Measurements from ENCODE around the gene PHTF2.

DNA sequence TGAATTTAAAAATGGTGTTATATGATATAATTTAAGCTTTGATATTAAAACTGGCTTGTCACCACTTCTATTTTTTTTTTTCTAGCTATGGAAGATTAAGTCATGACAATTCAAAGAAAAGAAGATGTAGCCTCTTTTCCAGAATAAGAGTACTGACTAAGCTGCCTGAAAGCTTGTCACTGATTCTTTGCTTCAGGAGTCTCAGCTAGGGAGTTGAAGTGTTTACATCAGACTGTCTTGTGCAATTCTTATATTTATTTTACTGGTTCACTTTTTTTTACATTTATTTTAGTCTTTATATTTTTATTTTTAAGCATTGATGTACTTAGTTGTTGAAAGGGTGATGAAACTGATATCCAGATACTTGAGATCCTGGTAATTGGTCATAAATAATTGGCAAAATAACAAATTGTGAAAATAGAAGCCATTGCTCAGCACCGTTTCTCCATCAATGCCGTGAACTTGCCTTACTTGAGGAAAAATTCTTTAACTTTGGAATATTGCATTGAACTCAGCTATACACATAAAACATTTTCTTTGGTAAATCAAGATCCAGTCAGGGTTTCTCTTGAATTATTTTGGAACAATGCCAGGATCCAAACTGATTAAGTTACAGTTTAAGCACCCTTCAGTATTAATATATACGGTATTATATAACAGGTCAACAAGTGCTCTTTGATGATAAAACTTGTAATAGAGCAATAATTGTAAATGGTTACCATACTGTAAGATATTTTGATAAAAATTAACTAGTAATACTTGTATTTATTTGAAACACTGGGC is 156.4 kb downstream of the PHTF2 start:
- TF ChIP-seq, protein P1, sequence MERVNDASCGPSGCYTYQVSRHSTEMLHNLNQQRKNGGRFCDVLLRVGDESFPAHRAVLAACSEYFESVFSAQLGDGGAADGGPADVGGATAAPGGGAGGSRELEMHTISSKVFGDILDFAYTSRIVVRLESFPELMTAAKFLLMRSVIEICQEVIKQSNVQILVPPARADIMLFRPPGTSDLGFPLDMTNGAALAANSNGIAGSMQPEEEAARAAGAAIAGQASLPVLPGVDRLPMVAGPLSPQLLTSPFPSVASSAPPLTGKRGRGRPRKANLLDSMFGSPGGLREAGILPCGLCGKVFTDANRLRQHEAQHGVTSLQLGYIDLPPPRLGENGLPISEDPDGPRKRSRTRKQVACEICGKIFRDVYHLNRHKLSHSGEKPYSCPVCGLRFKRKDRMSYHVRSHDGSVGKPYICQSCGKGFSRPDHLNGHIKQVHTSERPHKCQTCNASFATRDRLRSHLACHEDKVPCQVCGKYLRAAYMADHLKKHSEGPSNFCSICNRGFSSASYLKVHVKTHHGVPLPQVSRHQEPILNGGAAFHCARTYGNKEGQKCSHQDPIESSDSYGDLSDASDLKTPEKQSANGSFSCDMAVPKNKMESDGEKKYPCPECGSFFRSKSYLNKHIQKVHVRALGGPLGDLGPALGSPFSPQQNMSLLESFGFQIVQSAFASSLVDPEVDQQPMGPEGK (tag by site-specific recombination; IDR thresholded peaks at IDR 0.05), result no peak
- TF ChIP-seq CTCF (tag by site-specific recombination; IDR thresholded peaks at IDR 0.05) (no peak), GLI4 (tag by site-specific recombination; IDR thresholded peaks at IDR 0.05) (no peak), ZBTB11 (tag by site-specific recombination; conservative IDR thresholded peaks at IDR 0.05; ENCODE audit: low read depth) (no peak)
